HCT116 (cell line): ENCODE results near the gene URI1.

ENCODE experiments used
- ATF3 ChIP-seq: IDR thresholded peaks from 2 replicates; pipeline ENCODE4 v1.6.1; 2012
- CTCF ChIP-seq, 3 experiments: fragments of 200-600 bp in 1 of 3; sonication (generic) in 1 of 3; IDR thresholded peaks in 2 of 3; conservative IDR thresholded peaks in 1 of 3; 2 replicates each; pipeline ENCODE4 v1.5.1; 2012 to 2017; ENCODE audit warnings: low read depth in 2 of 3, low read length in 2 of 3, antibody characterized with exemption in 1 of 3, borderline replicate concordance in 1 of 3, control low read depth in 1 of 3, mild to moderate bottlenecking in 1 of 3, mixed read lengths in 1 of 3, mixed run types in 1 of 3, moderate library complexity in 1 of 3; ENCODE audit not compliant: insufficient read depth in 1 of 3
- EZH2 ChIP-seq: fragments of 200-600 bp; sonication (generic); IDR thresholded peaks from 2 replicates; pipeline ENCODE4 v1.6.1; 2017; ENCODE audit warnings: antibody characterized with exemption, mixed run types
- JUND ChIP-seq: IDR thresholded peaks from 2 replicates; pipeline ENCODE4 v1.6.1; 2012
- POLR2A ChIP-seq: IDR thresholded peaks from 2 replicates; pipeline ENCODE4 v1.7.0; 2011; ENCODE audit warnings: borderline replicate concordance; ENCODE audit not compliant: insufficient read depth, insufficient read length; ENCODE audit errors: extremely low read depth
- POLR2AphosphoS5 ChIP-seq: IDR thresholded peaks from 2 replicates; pipeline ENCODE4 v1.6.1; 2011; ENCODE audit warnings: mild to moderate bottlenecking, low read depth, low read length, moderate library complexity
- TCF7L2 ChIP-seq: IDR thresholded peaks from 2 replicates; pipeline ENCODE4 v1.7.0; 2011; ENCODE audit warnings: borderline replicate concordance, inconsistent platforms; ENCODE audit not compliant: insufficient read depth, insufficient read length; ENCODE audit errors: extremely low read depth
- YY1 ChIP-seq: IDR thresholded peaks from 2 replicates; pipeline ENCODE4 v1.6.1; 2011; ENCODE audit warnings: low read length, low read depth, moderate library complexity, mild to moderate bottlenecking; ENCODE audit not compliant: insufficient replicate concordance; ENCODE audit errors: extremely low read depth
- ZFX ChIP-seq: fragments of 450-650 bp; IDR thresholded peaks from 2 replicates; pipeline ENCODE4 v1.6.1; 2017
- ZNF274 ChIP-seq: fragments of 200-500 bp; sonication (Bioruptor generic); IDR thresholded peaks from 2 replicates; pipeline ENCODE4 v1.6.1; 2014; ENCODE audit warnings: mild to moderate bottlenecking, low read depth, low read length, inconsistent platforms
- TF ChIP-seq, protein P1 (sequence below): IDR thresholded peaks from 2 replicates; pipeline ENCODE4 v1.6.1; 2012

DNA sequence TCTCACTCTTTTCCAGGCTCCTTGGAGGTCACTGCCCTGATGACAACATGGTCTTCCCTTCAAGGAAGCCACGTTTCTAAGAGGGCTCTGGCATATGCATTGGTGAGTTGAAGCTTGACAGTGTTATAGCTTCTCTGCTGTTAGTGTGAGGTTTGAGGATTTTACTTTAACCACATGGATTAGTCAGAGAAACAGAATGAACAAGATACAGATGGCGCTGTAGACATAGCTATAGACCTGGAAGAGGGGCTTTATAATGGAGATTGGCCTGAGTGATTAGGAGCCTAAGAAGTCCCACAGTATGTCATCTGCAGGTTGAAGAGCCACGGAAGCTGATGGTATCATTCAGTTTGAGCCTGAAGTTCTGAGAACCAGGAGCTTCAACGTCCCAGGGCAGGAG lies 18.4 kb upstream of the URI1 start:
- TF ChIP-seq CTCF (IDR thresholded peaks at IDR 0.05 in 2 of 3, conservative IDR thresholded peaks at IDR 0.05 in 1 of 3; ENCODE audit: borderline replicate concordance in 1 of 3, insufficient read depth in 1 of 3, low read depth in 2 of 3, low read length in 2 of 3) (no peak), POLR2A (no peak), ATF3 (no peak), ZFX (no peak), JUND (no peak), TCF7L2 (no peak), YY1 (no peak), EZH2 (no peak), POLR2AphosphoS5 (no peak), ZNF274 (no peak)
- TF ChIP-seq, protein P1, sequence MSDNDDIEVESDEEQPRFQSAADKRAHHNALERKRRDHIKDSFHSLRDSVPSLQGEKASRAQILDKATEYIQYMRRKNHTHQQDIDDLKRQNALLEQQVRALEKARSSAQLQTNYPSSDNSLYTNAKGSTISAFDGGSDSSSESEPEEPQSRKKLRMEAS, result no peak
